Measurements from ENCODE around the gene MSRB3. TPM values are rescaled to one million over a fixed set of nuclear protein-coding genes. Genes with fewer than 3 reads are reported as not detected.

The MSRB3 gene
- total RNA-seq, 1 experiment from 2014 or later, result 5.9 TPM

DNA sequence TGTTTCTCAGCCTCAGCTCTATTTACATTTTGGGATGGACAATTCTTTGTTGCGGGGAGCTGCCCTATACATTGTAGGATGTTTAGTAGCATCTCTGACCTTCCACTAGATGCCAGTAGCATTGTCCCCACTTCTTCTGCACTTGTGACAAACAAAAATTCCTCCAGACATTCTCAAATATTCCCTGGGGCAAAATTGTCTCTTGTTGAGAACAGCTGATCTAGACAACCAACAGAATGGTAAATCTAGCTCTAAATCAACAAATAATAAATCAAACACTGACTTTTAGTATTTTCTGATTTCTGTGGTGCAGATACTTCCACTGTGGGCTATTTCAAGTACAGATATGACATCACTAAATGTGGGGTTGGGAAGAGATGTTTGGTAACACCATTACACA lies 60.7 kb downstream of the MSRB3 start:
- no TSS peak for BruUV-seq (replicated peaks)
- ChIA-PET CTCF (no interaction called here), POLR2A (ENCODE audit: unreplicated experiment) (interaction anchor here (0.6 kb wide), 1 partner anchor 230 kb away, joined by 5 read pairs; no protein-coding TSS in a partner anchor)
- DNase-seq, result peak; percentile 71
- Histone ChIP-seq H4K20me1 (ENCODE audit: low read length) (no peaks in the 10 kb centered on the region), H2AFZ (ENCODE audit: low read length) (no peak overlapping the region), H3K9me3 (ENCODE audit: low read length) (no peaks in the 10 kb centered on the region), H3K4me2 (ENCODE audit: low read length) (no peak overlapping the region), H3F3A (ENCODE audit: low read length, unreplicated experiment) (no peaks in the 10 kb centered on the region), H3K4me3 (ENCODE audit: low read length) (no peak overlapping the region), H3K27ac (ENCODE audit: low read length) (no peak overlapping the region), H3K27me3 (ENCODE audit: low read length) (no peaks in the 10 kb centered on the region), H3K4me1 (ENCODE audit: insufficient read depth, low read length) (peaks cover 9% of the 10 kb centered on the region), H3K9ac (ENCODE audit: low read length) (no peak overlapping the region), H3K79me2 (ENCODE audit: low read length) (no peaks in the 10 kb centered on the region), H3K36me3 (ENCODE audit: low read depth, low read length) (no peaks in the 10 kb centered on the region), H3K9me2 (replicated peaks; ENCODE audit: low read length) (no peaks in the 10 kb centered on the region)
- ATAC-seq, result peak; percentile 27; the same call in 1 of the 2 replicates
- TF ChIP-seq, protein P1, sequence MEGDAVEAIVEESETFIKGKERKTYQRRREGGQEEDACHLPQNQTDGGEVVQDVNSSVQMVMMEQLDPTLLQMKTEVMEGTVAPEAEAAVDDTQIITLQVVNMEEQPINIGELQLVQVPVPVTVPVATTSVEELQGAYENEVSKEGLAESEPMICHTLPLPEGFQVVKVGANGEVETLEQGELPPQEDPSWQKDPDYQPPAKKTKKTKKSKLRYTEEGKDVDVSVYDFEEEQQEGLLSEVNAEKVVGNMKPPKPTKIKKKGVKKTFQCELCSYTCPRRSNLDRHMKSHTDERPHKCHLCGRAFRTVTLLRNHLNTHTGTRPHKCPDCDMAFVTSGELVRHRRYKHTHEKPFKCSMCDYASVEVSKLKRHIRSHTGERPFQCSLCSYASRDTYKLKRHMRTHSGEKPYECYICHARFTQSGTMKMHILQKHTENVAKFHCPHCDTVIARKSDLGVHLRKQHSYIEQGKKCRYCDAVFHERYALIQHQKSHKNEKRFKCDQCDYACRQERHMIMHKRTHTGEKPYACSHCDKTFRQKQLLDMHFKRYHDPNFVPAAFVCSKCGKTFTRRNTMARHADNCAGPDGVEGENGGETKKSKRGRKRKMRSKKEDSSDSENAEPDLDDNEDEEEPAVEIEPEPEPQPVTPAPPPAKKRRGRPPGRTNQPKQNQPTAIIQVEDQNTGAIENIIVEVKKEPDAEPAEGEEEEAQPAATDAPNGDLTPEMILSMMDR (conservative IDR thresholded peaks at IDR 0.05; ENCODE audit: low read depth, low read length), result peak; percentile 27; the same call in 1 of the 2 replicates
- no peak for TF ChIP-seq EZH2 (IDR thresholded peaks at IDR 0.05; ENCODE audit: low read length, unreplicated experiment)
- intact Hi-C loops (cut with micrococcal nuclease), result no loop called here

DNA sequence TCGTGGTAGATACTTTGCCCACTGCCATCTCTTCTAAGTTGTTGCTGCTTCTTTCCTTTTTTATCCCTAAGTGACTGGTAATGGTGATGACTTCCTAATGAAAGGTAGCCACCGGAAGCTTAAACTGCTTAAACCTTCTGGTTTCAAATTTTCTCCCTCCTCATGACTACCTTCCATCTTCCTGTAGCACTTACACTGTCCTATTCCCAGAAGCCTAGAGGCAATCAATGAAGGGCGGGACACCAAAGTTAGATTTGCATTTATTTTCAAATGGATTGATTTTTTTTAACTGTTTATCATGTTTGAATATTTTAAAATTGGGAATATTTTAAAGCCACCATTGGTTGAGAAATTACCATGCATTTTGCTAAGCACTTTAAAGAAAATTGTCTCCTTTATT lies 64.7 kb downstream of the MSRB3 start:
- Histone ChIP-seq H3K36me3 (ENCODE audit: low read depth, low read length) (no peaks in the 10 kb centered on the region), H4K20me1 (ENCODE audit: low read length) (no peaks in the 10 kb centered on the region), H3K79me2 (ENCODE audit: low read length) (no peaks in the 10 kb centered on the region), H3K27me3 (ENCODE audit: low read length) (no peaks in the 10 kb centered on the region), H2AFZ (ENCODE audit: low read length) (no peak overlapping the region), H3K4me3 (ENCODE audit: low read length) (no peak overlapping the region), H3K9me2 (replicated peaks; ENCODE audit: low read length) (no peaks in the 10 kb centered on the region), H3K27ac (ENCODE audit: low read length) (no peak overlapping the region), H3F3A (ENCODE audit: low read length, unreplicated experiment) (no peaks in the 10 kb centered on the region), H3K4me2 (ENCODE audit: low read length) (no peak overlapping the region), H3K9ac (ENCODE audit: low read length) (no peak overlapping the region), H3K9me3 (ENCODE audit: low read length) (no peaks in the 10 kb centered on the region), H3K4me1 (ENCODE audit: insufficient read depth, low read length) (no peaks in the 10 kb centered on the region)
- no TSS peak for BruUV-seq (replicated peaks)
- ChIA-PET CTCF (no interaction called here), POLR2A (ENCODE audit: unreplicated experiment) (interaction anchor here (0.7 kb wide), 1 partner anchor 11 kb away, joined by 6 read pairs; no protein-coding TSS in a partner anchor)
- intact Hi-C loops (cut with micrococcal nuclease), result no loop called here
- DNase-seq (no peak), ATAC-seq (no peak)
- TF ChIP-seq EZH2 (IDR thresholded peaks at IDR 0.05; ENCODE audit: low read length, unreplicated experiment), result no peak
- no peak for TF ChIP-seq EZH2phosphoT487 (IDR thresholded peaks at IDR 0.05; ENCODE audit: borderline replicate concordance, low read length)
- TF ChIP-seq, protein P1 (conservative IDR thresholded peaks at IDR 0.05; ENCODE audit: low read depth, low read length), result no peak

DNA sequence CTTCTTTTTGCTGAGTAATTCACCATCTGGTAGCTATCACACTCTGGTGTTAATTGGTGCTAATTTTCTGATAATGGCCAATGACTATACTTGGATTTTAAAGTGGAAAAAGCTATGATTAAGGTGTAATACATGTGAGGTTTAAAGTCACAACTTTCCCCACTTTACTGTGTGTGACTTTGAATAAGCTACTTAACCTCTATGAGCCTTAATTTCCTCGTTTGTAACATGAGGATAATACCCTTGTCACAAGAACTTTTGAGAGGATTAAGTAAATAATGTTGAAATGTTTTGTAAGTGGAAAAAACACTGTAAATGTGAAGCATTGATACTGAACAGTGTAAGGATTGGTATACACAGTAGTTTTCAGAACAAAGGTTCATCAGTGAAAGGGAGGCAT lies 65.3 kb downstream of the MSRB3 start:
- TF ChIP-seq EZH2 (IDR thresholded peaks at IDR 0.05; ENCODE audit: low read length, unreplicated experiment), result no peak
- no peak for TF ChIP-seq EZH2phosphoT487 (IDR thresholded peaks at IDR 0.05; ENCODE audit: borderline replicate concordance, low read length)
- TF ChIP-seq, protein P1 (conservative IDR thresholded peaks at IDR 0.05; ENCODE audit: low read depth, low read length), result no peak

More for the DNA sequence above, 65.3 kb downstream of the MSRB3 start:
- intact Hi-C loops (cut with micrococcal nuclease), result no loop called here
- Histone ChIP-seq H3K9me2 (replicated peaks; ENCODE audit: low read length) (no peaks in the 10 kb centered on the region), H3K4me2 (ENCODE audit: low read length) (no peak overlapping the region), H3K4me1 (ENCODE audit: insufficient read depth, low read length) (no peaks in the 10 kb centered on the region), H3K27me3 (ENCODE audit: low read length) (no peaks in the 10 kb centered on the region), H3K36me3 (ENCODE audit: low read depth, low read length) (no peaks in the 10 kb centered on the region), H3K79me2 (ENCODE audit: low read length) (no peaks in the 10 kb centered on the region), H3K27ac (ENCODE audit: low read length) (no peak overlapping the region), H3K9ac (ENCODE audit: low read length) (no peak overlapping the region), H3K4me3 (ENCODE audit: low read length) (no peak overlapping the region), H3F3A (ENCODE audit: low read length, unreplicated experiment) (no peaks in the 10 kb centered on the region), H4K20me1 (ENCODE audit: low read length) (no peaks in the 10 kb centered on the region), H2AFZ (ENCODE audit: low read length) (no peak overlapping the region), H3K9me3 (ENCODE audit: low read length) (no peaks in the 10 kb centered on the region)
- BruUV-seq (replicated peaks), result no TSS peak
- no peak for ATAC-seq
- ChIA-PET POLR2A (ENCODE audit: unreplicated experiment) (interaction anchor here (0.7 kb wide), 1 partner anchor 11 kb away, joined by 6 read pairs; no protein-coding TSS in a partner anchor), CTCF (no interaction called here)
- no peak for DNase-seq

All from PC-3 (cell line).